Kidney (tissue), 14 donors: ENCODE results near the gene ZNF646. TPM values are rescaled to one million over a fixed set of nuclear protein-coding genes. Genes with fewer than 3 reads are reported as not detected.
A peak's percentile ranks its signal among the peaks of the same experiment; 100 is the strongest.

Source experiments
- DNase-seq, 5 donors: peaks; one replicate each; pipeline ENCODE4 v3.0.0-alpha.2; 2013 to 2020
- FAIRE-seq: peaks from 2 replicates; lab custom pipeline; 2012; peaks lifted over from hg19 to GRCh38; lab: Jason Lieb, UNC
- H3K27ac ChIP-seq, 2 donors: one replicate each; pipeline ENCODE4 v1.7.0; 2013; ENCODE audit warnings: low read depth in 2 of 2, low read length in 2 of 2, inconsistent platforms in 1 of 2
- H3K27me3 ChIP-seq: one replicate; pipeline ENCODE4 v1.7.1; 2013; ENCODE audit warnings: low read length, inconsistent platforms; ENCODE audit not compliant: control insufficient read depth, insufficient read depth
- H3K36me3 ChIP-seq, 3 donors: one replicate each; pipeline versions ENCODE4 v1.7.0 to v1.7.1; 2013; ENCODE audit warnings: low read length in 3 of 3, control low read depth in 1 of 3, inconsistent platforms in 1 of 3; ENCODE audit not compliant: insufficient read depth in 3 of 3, control insufficient read depth in 2 of 3
- H3K4me1 ChIP-seq, 3 donors: one replicate each; pipeline versions ENCODE4 v1.7.0 to v1.7.1; 2013; ENCODE audit warnings: low read length in 3 of 3, inconsistent platforms in 1 of 3, low read depth in 1 of 3; ENCODE audit not compliant: control insufficient read depth in 2 of 3, insufficient read depth in 2 of 3
- H3K4me3 ChIP-seq, 3 donors: one replicate each; pipeline versions ENCODE4 v1.7.0 to v1.8.1; 2013; ENCODE audit warnings: low read length in 3 of 3, control low read depth in 1 of 3, inconsistent platforms in 1 of 3
- H3K9ac ChIP-seq, 3 donors: one replicate each; pipeline versions ENCODE4 v1.7.0 to v1.7.1; 2013; ENCODE audit warnings: low read length in 3 of 3, control low read depth in 1 of 3, inconsistent platforms in 1 of 3
- H3K9me3 ChIP-seq, 3 donors: one replicate each; pipeline versions ENCODE4 v1.7.0 to v1.7.1; 2013; ENCODE audit warnings: low read length in 3 of 3, control low read depth in 1 of 3, inconsistent platforms in 1 of 3; ENCODE audit not compliant: control insufficient read depth in 2 of 3, insufficient read depth in 1 of 3
- intact Hi-C: fragments of 100-400 bp; cut with DNase I; formaldehyde crosslinking; loops from one replicate; pipeline ENCODE4 v1.11.1; 2022
- polyA plus RNA-seq: library from polyadenylated mRNA; stranded (reverse); fragments of 350-450 nt; fragmentation: Illumina TruSeq; extraction: RNeasy Lipid Tissue Mini Kit (QIAGEN cat#74804); gene quantifications from one replicate; pipeline ENCODE4 v1.2.3, GENCODE V29; 2014; ENCODE audit warnings: low read depth, low replicate concordance; ENCODE audit not compliant: insufficient read depth
- total RNA-seq: library from RNA; stranded (reverse); fragmentation: NEBNext Ultra II Directional; extraction: Animal tissue kit (Norgen Biotek cat#: 25700); gene quantifications from one replicate; pipeline ENCODE4 v1.2.1, GENCODE V29; 2021
- TF ChIP-seq, protein P1 (sequence below): IDR thresholded peaks from 3 replicates; pipeline ENCODE4 v1.5.1; 2012; ENCODE audit warnings: mild to moderate bottlenecking, moderate library complexity, borderline replicate concordance; ENCODE audit not compliant: insufficient read depth; ENCODE audit errors: extremely low read depth
- donor health status: control.
- donor health status: control.
- donor health status: control.
- donor health status: control.
- donor health status: control.
- donor health status: DM: yes; HTN: yes; CAD: no.
- donor health status: Normal renal cell carcinoma (clear cell type).

ZNF646 gene
- total and polyA plus RNA-seq, 2 donors from 2014 or later, result 2.9 to 20.5 TPM

- Histone ChIP-seq H3K27ac (peak overlapping the region; percentile 85 to 90), H3K9ac (peak overlapping the region in 1 of 3 donors; percentile 55), H3K9me3 (no peaks in the 10 kb centered on the region), H3K27me3 (no peaks in the 10 kb centered on the region), H3K36me3 (peaks cover 3 to 35% (median 8%) of the 10 kb centered on the region in 3 donors), H3K4me1 (peaks cover 0 to 45% (median 17%) of the 10 kb centered on the region in 3 donors), H3K4me3 (no peak overlapping the region)
- intact Hi-C loops, result no loop called here
- DNase-seq (peak; percentile 56 to 96 (median 75)), FAIRE-seq (no peak)
- TF ChIP-seq, protein P1, sequence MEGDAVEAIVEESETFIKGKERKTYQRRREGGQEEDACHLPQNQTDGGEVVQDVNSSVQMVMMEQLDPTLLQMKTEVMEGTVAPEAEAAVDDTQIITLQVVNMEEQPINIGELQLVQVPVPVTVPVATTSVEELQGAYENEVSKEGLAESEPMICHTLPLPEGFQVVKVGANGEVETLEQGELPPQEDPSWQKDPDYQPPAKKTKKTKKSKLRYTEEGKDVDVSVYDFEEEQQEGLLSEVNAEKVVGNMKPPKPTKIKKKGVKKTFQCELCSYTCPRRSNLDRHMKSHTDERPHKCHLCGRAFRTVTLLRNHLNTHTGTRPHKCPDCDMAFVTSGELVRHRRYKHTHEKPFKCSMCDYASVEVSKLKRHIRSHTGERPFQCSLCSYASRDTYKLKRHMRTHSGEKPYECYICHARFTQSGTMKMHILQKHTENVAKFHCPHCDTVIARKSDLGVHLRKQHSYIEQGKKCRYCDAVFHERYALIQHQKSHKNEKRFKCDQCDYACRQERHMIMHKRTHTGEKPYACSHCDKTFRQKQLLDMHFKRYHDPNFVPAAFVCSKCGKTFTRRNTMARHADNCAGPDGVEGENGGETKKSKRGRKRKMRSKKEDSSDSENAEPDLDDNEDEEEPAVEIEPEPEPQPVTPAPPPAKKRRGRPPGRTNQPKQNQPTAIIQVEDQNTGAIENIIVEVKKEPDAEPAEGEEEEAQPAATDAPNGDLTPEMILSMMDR, result no peak
Measured at GRCh38 chr16:31130899-31131298, 56.7 kb downstream of the ZNF646 start.

GRCh38 chr16:31131416-31131815, 57.2 kb downstream of the ZNF646 start:
- H3K36me3 ChIP-seq, result peaks cover 3 to 35% (median 8%) of the 10 kb centered on the region in 3 donors
- intact Hi-C loops, result no loop called here
- no peak overlapping the region for H3K4me3 ChIP-seq
- FAIRE-seq, result no peak
- H3K9me3 ChIP-seq, result no peaks in the 10 kb centered on the region
- TF ChIP-seq, protein P1, result no peak
- peak overlapping the region in 1 of 3 donors; percentile 46 for H3K9ac ChIP-seq
- H3K27ac ChIP-seq, result peak overlapping the region; percentile 85 to 90
- H3K4me1 ChIP-seq, result peaks cover 0 to 47% (median 21%) of the 10 kb centered on the region in 3 donors
- DNase-seq, result peak in 1 of 5 donors; percentile 44
- no peaks in the 10 kb centered on the region for H3K27me3 ChIP-seq

DNA sequence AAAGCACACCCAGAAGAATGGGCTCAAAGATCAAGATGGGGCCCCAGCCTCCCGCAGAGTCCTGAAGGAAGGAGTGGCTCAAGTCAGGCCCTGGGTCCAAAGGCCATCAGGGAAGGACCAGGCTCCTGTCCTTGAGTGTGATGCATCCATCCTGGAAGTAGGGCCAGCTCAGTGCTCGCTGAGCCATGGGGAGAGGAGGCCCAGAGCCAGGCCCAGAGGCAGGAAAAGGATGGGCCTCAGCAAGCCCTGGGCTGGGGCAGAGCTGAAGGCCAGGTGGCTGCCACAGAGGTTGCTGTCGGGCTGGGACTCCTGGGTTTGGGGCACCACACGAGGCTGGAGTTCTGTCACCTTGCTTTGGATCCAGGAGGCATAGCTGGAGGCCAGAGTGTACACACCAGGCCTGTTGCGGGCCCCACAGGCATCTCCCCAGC, 57.6 kb downstream of the ZNF646 start:
- peak overlapping the region; percentile 37 to 90 for H3K27ac ChIP-seq
- no peaks in the 10 kb centered on the region for H3K9me3 ChIP-seq
- TF ChIP-seq, protein P1, result no peak
- no peaks in the 10 kb centered on the region for H3K27me3 ChIP-seq
- intact Hi-C loops, result no loop called here
- peaks cover 3 to 34% (median 8%) of the 10 kb centered on the region in 3 donors for H3K36me3 ChIP-seq
- no peak overlapping the region for H3K4me3 ChIP-seq
- FAIRE-seq, result no peak
- peak in 2 of 5 donors; percentile 48 to 73 for DNase-seq
- H3K4me1 ChIP-seq, result peaks cover 0 to 47% (median 21%) of the 10 kb centered on the region in 3 donors
- H3K9ac ChIP-seq, result no peak overlapping the region
